SK-N-SH treated with all-trans-retinoic acid at 6 μM for 48 hours (cell line): ENCODE data around the gene ILKAP.

Experiments used
- ATAC-seq: fragments of 200-7000 bp; cut with Tn5 transposase; 3 replicates; pipeline ENCODE4 v1.9.1; 2020; ENCODE audit warnings: mild to moderate bottlenecking, moderate library complexity
- ARNTL ChIP-seq: fragments of 450-650 bp; formaldehyde crosslinking; IDR thresholded peaks from 2 replicates; pipeline ENCODE4 v1.5.0; 2020; ENCODE audit warnings: low read depth, mild to moderate bottlenecking, moderate library complexity, borderline replicate concordance
- BACH2 ChIP-seq: fragments of 250-450 bp; sonication (Bioruptor Pico); IDR thresholded peaks from 2 replicates; pipeline ENCODE4 v1.9.0; 2021; ENCODE audit warnings: mild to moderate bottlenecking, borderline replicate concordance
- CREB5 ChIP-seq: fragments of 250-450 bp; sonication (Bioruptor Pico); IDR thresholded peaks from 2 replicates; pipeline ENCODE4 v1.5.1; 2020; ENCODE audit warnings: low read depth, mild to moderate bottlenecking, moderate library complexity
- CSDC2 ChIP-seq: fragments of 250-450 bp; sonication (Bioruptor Pico); IDR thresholded peaks from 2 replicates; pipeline ENCODE4 v1.5.0; 2020; ENCODE audit warnings: mild to moderate bottlenecking, moderate library complexity
- CSRNP3 ChIP-seq: fragments of 250-450 bp; sonication (Bioruptor Pico); IDR thresholded peaks from 2 replicates; pipeline ENCODE4 v1.5.1; 2021; ENCODE audit warnings: mild to moderate bottlenecking, moderate library complexity
- ESRRG ChIP-seq: fragments of 250-450 bp; sonication (Bioruptor Pico); IDR thresholded peaks from 2 replicates; pipeline ENCODE4 v1.6.1; 2021; ENCODE audit warnings: mild to moderate bottlenecking
- GLIS3 ChIP-seq: fragments of 250-450 bp; sonication (Bioruptor Pico); IDR thresholded peaks from 2 replicates; pipeline ENCODE4 v1.5.0; 2020; ENCODE audit warnings: mild to moderate bottlenecking, moderate library complexity
- OSR1 ChIP-seq: fragments of 250-450 bp; sonication (Bioruptor Pico); IDR thresholded peaks from 2 replicates; pipeline ENCODE4 v1.8.0; 2022; ENCODE audit warnings: moderate library complexity, mild to moderate bottlenecking, inconsistent platforms
- PATZ1 ChIP-seq: fragments of 250-450 bp; sonication (Bioruptor Pico); IDR thresholded peaks from 2 replicates; pipeline ENCODE4 v1.8.0; 2020; ENCODE audit warnings: mild to moderate bottlenecking, moderate library complexity, borderline replicate concordance
- RARB ChIP-seq: fragments of 250-450 bp; sonication (Bioruptor Pico); IDR thresholded peaks from 2 replicates; pipeline ENCODE4 v1.8.0; 2021; ENCODE audit warnings: mild to moderate bottlenecking, moderate library complexity
- SNAI2 ChIP-seq: fragments of 250-450 bp; sonication (Bioruptor Pico); IDR thresholded peaks from 2 replicates; pipeline ENCODE4 v1.5.0; 2020; ENCODE audit warnings: mild to moderate bottlenecking, moderate library complexity
- TCF4 ChIP-seq: fragments of 250-450 bp; sonication (Bioruptor Pico); IDR thresholded peaks from 2 replicates; pipeline ENCODE4 v1.8.0; 2021; ENCODE audit warnings: mild to moderate bottlenecking, moderate library complexity, borderline replicate concordance
- TOX ChIP-seq: fragments of 250-450 bp; sonication (Bioruptor Pico); IDR thresholded peaks from 2 replicates; pipeline ENCODE4 v1.8.0; 2021; ENCODE audit warnings: mild to moderate bottlenecking, moderate library complexity, borderline replicate concordance
- TSHZ2 ChIP-seq: fragments of 250-450 bp; sonication (Bioruptor Pico); IDR thresholded peaks from 2 replicates; pipeline ENCODE4 v1.5.0; 2020; ENCODE audit warnings: mild to moderate bottlenecking, moderate library complexity
- ZFP3 ChIP-seq: fragments of 250-450 bp; sonication (Bioruptor Pico); IDR thresholded peaks from 2 replicates; pipeline ENCODE4 v1.5.0; 2020; ENCODE audit warnings: mild to moderate bottlenecking, moderate library complexity
- ZFP30 ChIP-seq: fragments of 450-650 bp; formaldehyde crosslinking; IDR thresholded peaks from 2 replicates; pipeline ENCODE4 v1.5.0; 2022; ENCODE audit warnings: mild to moderate bottlenecking, moderate library complexity
- ZNF565 ChIP-seq: fragments of 450-650 bp; formaldehyde crosslinking; conservative IDR thresholded peaks from 2 replicates; pipeline ENCODE4 v1.5.0; 2020; ENCODE audit warnings: low read depth, mild to moderate bottlenecking, moderate library complexity
- ZNF70 ChIP-seq: fragments of 450-650 bp; formaldehyde crosslinking; IDR thresholded peaks from 2 replicates; pipeline ENCODE4 v1.5.0; 2020; ENCODE audit warnings: mild to moderate bottlenecking, moderate library complexity
- ZNF8 ChIP-seq: fragments of 450-650 bp; formaldehyde crosslinking; IDR thresholded peaks from 2 replicates; pipeline ENCODE4 v1.5.0; 2020; ENCODE audit warnings: mild to moderate bottlenecking, moderate library complexity

Gene ILKAP

GRCh38 chr2:238151628-238152235, 51.8 kb downstream of the ILKAP start (continued):
- TF ChIP-seq ZNF70 (CRISPR knock-in tag), result no peak
- no peak for TF ChIP-seq CSRNP3
- TF ChIP-seq PATZ1 (CRISPR knock-in tag), result no peak
- no peak for TF ChIP-seq ZFP30 (CRISPR knock-in tag)
- no peak for TF ChIP-seq ZNF8 (CRISPR knock-in tag)
- TF ChIP-seq TCF4, result no peak
- TF ChIP-seq ARNTL (CRISPR knock-in tag), result no peak
- no peak for TF ChIP-seq BACH2 (CRISPR knock-in tag)

- no peak for ATAC-seq
- TF ChIP-seq CREB5 (CRISPR knock-in tag) (no peak), ZNF8 (CRISPR knock-in tag) (no peak), ZNF70 (CRISPR knock-in tag) (no peak), ZNF565 (CRISPR knock-in tag) (no peak), OSR1 (no peak), ESRRG (no peak), ZFP3 (CRISPR knock-in tag) (no peak)
- TF ChIP-seq, all 23 proteins: peak for 0
Measured at GRCh38 chr2:238151205-238151604, 52.3 kb downstream of the ILKAP start.

GRCh38 chr2:238150686-238151085, 52.8 kb downstream of the ILKAP start:
- TF ChIP-seq ZNF565 (CRISPR knock-in tag) (no peak), TSHZ2 (CRISPR knock-in tag) (no peak), CSDC2 (CRISPR knock-in tag) (no peak), TCF4 (no peak), CSRNP3 (no peak), TOX (CRISPR knock-in tag) (no peak), ESRRG (no peak), RARB (CRISPR knock-in tag) (no peak)
- ATAC-seq, result no peak

- ATAC-seq, result no peak
- TF ChIP-seq OSR1 (no peak), ARNTL (CRISPR knock-in tag) (no peak), RARB (CRISPR knock-in tag) (no peak), PATZ1 (CRISPR knock-in tag) (no peak), ZNF8 (CRISPR knock-in tag) (no peak), CSDC2 (CRISPR knock-in tag) (no peak), BACH2 (CRISPR knock-in tag) (no peak), SNAI2 (no peak), ZFP3 (CRISPR knock-in tag) (no peak), GLIS3 (CRISPR knock-in tag) (no peak), ZNF70 (CRISPR knock-in tag) (no peak)
Measured at GRCh38 chr2:238149841-238150572, 53.5 kb downstream of the ILKAP start.
